Retinal pigment epithelial cell (primary cell): ENCODE data around the gene ZNF138.

Experiments used
- DNase-seq: peaks from one replicate; pipeline ENCODE4 v3.0.0-alpha.2; 2010; ENCODE audit warnings: low read depth
- H3K4me3 ChIP-seq: 2 replicates; pipeline ENCODE4 v1.5.1; 2011; ENCODE audit warnings: mild to moderate bottlenecking, low read length, control low read depth, moderate library complexity
- TF ChIP-seq, protein P1 (sequence below): conservative IDR thresholded peaks from 2 replicates; pipeline ENCODE4 v1.5.1; 2011; ENCODE audit warnings: low read depth, low read length, control low read depth, inconsistent platforms

Gene ZNF138

DNA sequence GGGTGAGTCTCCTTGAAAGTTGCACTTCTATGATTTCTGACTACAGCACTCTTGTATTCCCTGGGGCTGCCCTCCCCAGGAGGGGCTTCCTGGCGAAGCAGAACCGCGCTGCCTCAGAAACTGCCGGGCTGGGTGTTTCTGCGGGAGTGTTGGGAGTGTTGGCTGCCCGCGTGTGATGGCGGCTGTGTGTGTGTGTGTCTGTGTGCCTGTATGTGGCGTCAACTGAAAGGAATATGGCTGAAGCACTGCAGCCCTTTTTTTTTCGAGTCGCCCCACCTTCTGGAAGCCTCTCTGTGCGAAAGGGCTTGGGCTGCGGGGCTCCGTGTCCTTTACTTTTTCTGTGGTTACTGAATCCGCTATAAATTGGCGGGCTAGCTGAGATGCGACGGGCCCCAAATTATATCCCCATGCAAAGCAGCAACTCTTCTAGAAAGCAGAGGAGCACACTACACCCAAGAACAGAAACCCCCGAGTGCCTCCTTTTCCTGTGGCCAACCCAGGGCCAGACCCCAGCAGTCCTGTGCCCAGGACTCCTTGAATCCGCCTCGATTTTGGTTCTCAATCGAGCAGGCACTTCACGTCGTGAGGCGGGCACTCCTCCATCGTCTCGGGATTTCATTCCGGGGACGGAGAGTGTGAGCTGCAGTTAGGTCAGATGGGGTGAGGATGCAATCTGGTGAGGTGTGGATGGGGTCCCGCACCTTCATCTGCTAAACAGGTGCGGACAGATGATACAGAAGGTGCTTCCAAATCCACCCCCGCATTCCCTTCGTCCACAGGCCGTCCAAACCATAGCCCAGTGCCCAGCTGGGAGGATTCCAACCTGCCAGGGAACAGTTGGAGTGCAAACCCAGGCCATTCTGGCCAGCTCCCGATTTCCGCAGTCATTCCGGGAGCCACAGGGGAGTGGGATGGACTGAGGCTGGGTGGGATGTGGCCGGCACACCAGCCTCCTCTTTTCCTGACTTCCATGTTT lies 86.4 kb downstream of the ZNF138 start:
- no peak overlapping the region for H3K4me3 ChIP-seq
- TF ChIP-seq, protein P1, sequence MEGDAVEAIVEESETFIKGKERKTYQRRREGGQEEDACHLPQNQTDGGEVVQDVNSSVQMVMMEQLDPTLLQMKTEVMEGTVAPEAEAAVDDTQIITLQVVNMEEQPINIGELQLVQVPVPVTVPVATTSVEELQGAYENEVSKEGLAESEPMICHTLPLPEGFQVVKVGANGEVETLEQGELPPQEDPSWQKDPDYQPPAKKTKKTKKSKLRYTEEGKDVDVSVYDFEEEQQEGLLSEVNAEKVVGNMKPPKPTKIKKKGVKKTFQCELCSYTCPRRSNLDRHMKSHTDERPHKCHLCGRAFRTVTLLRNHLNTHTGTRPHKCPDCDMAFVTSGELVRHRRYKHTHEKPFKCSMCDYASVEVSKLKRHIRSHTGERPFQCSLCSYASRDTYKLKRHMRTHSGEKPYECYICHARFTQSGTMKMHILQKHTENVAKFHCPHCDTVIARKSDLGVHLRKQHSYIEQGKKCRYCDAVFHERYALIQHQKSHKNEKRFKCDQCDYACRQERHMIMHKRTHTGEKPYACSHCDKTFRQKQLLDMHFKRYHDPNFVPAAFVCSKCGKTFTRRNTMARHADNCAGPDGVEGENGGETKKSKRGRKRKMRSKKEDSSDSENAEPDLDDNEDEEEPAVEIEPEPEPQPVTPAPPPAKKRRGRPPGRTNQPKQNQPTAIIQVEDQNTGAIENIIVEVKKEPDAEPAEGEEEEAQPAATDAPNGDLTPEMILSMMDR: no peak
- no peak for DNase-seq

DNA sequence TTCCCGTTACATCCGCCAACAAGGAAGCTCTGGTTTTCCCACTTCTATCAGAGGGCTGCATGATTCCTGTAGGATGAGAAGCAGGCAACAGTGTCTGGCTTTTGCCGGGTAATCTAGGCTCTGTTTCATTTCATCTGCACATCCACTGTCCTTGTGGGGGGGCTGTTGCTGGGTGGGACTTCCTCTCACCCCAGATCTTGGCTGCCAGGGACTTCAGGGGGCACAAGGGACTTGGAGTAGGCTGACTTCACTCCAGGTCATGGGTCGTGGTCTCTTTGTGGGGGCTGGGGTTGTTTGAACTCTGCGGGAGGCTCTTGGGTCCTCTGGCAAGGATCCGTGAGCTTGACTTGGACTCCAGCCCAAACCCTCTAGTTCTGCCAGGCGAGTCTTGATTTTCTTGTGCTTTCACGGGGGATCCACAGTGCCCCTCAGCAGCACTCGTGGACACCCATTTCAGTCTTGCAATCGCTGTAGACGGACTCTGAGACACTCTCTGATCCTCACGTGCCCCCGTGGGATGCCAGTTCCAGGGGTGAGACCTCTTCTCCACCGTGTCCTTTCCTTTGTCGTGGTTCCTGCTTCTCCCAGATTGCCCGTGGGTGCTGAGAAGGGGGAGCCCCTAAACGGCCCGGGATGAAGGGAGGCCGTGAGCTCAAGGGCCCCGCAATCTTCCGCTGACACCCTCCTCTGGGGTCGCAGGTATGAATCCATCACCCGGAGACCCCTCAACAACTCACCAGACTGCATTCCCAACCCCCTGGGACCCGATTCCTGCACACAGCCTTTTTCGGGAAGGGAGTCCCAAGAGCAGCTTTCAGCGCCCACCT lies 87.4 kb downstream of the ZNF138 start:
- TF ChIP-seq, protein P1: no peak
- no peak overlapping the region for H3K4me3 ChIP-seq
- no peak for DNase-seq

DNA sequence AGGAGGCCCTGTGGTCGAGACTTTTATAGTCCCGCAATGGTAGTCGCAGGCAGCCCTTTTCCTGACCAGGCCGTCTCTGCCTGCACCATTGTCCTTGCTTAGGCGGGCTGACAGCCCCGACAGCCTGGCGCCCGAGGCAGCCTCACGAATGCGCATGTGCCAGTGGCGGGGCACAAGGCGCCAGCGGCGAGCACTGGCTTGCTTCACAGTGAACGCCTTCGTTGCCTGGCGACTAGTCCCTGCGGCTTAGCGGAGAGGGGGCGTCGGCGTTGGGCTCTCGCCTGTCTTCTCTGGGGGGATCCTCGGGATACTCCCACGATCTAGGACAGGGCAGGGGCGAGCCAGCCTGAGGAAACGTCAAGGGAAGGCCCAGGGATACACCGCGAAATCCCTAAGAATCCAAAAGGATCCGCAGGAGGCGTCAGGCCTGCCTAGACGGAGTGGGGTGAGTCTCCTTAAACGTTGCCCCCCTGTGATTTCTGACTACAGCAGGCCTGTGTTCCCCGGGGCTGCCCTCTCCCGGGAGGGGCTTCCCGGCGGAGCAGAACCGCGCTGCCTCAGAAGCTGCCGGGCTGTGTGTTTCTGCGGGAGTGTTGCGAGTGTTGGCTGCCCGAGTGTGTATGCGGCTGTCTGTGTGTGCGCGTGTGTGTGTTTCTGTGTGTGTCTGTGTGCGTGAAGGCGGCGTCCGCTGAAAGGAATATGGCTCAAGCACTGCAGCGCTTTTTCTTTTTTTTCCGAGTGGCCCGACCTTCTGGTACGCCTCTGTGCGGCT lies 88.3 kb downstream of the ZNF138 start:
- DNase-seq: no peak

More for the DNA sequence above, 88.3 kb downstream of the ZNF138 start:
- peak overlapping the region; percentile 36 for H3K4me3 ChIP-seq
- TF ChIP-seq, protein P1: no peak
